ENCODE data around the gene FIGN. TPM values are rescaled to one million over a fixed set of nuclear protein-coding genes. Genes with fewer than 3 reads are reported as not detected.

Gene FIGN
- total and polyA plus RNA-seq, 12 donors: 2.1 to 17.0 (median 11.9) TPM

- H3K4me1 ChIP-seq: peaks cover 0 to 80% (median 28%) of the 10 kb centered on the region in 9 donors
- DNase-seq (no peak), ATAC-seq (no peak)
- H3K4me3 ChIP-seq: no peak overlapping the region
- no peaks in the 10 kb centered on the region for H3K9me3 ChIP-seq
- no peak overlapping the region for H3K27ac ChIP-seq
- intact Hi-C loops (cut with DNase I): loop anchor here in 1 of 10 donors (10.0 kb wide), 1 partner anchor 61 kb away; no protein-coding TSS in a partner anchor
- WGBS, 2 donors: 85 to 91% methylated on average over 2 of the region's 2 CpGs
- no peak for TF ChIP-seq CTCF (IDR thresholded peaks at IDR 0.05)
- no peaks in the 10 kb centered on the region for H3K36me3 ChIP-seq
- H3K27me3 ChIP-seq: no peaks in the 10 kb centered on the region
Measured at GRCh38 chr2:163716101-163716500, 19.7 kb downstream of the FIGN start.

- Histone ChIP-seq H3K36me3 (no peaks in the 10 kb centered on the region), H3K9me3 (no peaks in the 10 kb centered on the region), H3K27me3 (no peaks in the 10 kb centered on the region), H3K4me1 (peaks cover 0 to 84% (median 29%) of the 10 kb centered on the region in 9 donors), H3K4me3 (no peak overlapping the region), H3K27ac (no peak overlapping the region)
- DNase-seq (no peak), ATAC-seq (no peak)
- intact Hi-C loops (cut with DNase I): loop anchor here in 1 of 10 donors (10.0 kb wide), 1 partner anchor 61 kb away; no protein-coding TSS in a partner anchor
- no peak for TF ChIP-seq CTCF (IDR thresholded peaks at IDR 0.05)
- WGBS, 2 donors: 90 to 98% methylated on average over 1 of the region's 1 CpG
Measured at GRCh38 chr2:163715668-163716067, 20.1 kb downstream of the FIGN start.

- ATAC-seq (peak in 3 of 8 donors; percentile 34 to 69 (median 56)), DNase-seq (no peak)
- no peak overlapping the region for H3K4me3 ChIP-seq
- H3K9me3 ChIP-seq: no peaks in the 10 kb centered on the region
- H3K4me1 ChIP-seq: peaks cover 0 to 89% (median 34%) of the 10 kb centered on the region in 9 donors
- no peak for TF ChIP-seq CTCF (IDR thresholded peaks at IDR 0.05)
- no peaks in the 10 kb centered on the region for H3K27me3 ChIP-seq
- no peak overlapping the region for H3K27ac ChIP-seq
- intact Hi-C loops (cut with DNase I): loop anchor here in 1 of 10 donors (10.0 kb wide), 1 partner anchor 60 kb away; no protein-coding TSS in a partner anchor
- WGBS, 2 donors: 67 to 71% methylated on average over 8 of the region's 8 CpGs
- H3K36me3 ChIP-seq: no peaks in the 10 kb centered on the region
Measured at GRCh38 chr2:163715199-163715598, 20.6 kb downstream of the FIGN start.

- H3K27me3 ChIP-seq: no peaks in the 10 kb centered on the region
- DNase-seq (no peak), ATAC-seq (peak in 3 of 8 donors; percentile 20 to 38 (median 24))
- H3K36me3 ChIP-seq: no peaks in the 10 kb centered on the region
- H3K4me3 ChIP-seq: no peak overlapping the region
- TF ChIP-seq CTCF (IDR thresholded peaks at IDR 0.05): no peak
- intact Hi-C loops (cut with DNase I): loop anchor here in 1 of 10 donors (10.0 kb wide), 1 partner anchor 59 kb away; no protein-coding TSS in a partner anchor
- 47 to 52% methylated on average over 7 of the region's 7 CpGs for WGBS, 2 donors
- peak overlapping the region in 1 of 10 donors; percentile 41 for H3K27ac ChIP-seq
- H3K9me3 ChIP-seq: no peaks in the 10 kb centered on the region
- H3K4me1 ChIP-seq: peaks cover 0 to 93% (median 34%) of the 10 kb centered on the region in 9 donors
Measured at GRCh38 chr2:163713534-163714311, 22.1 kb downstream of the FIGN start.

Measured in heart right ventricle (tissue), 16 donors.